Measurements from ENCODE around the gene B4GAT1.
"Not testable (repeated sequence)": the region's sequence is repeated elsewhere in the genome, so short reads cannot be mapped to it uniquely, and the experiment has no call there.

Gene B4GAT1

DNA sequence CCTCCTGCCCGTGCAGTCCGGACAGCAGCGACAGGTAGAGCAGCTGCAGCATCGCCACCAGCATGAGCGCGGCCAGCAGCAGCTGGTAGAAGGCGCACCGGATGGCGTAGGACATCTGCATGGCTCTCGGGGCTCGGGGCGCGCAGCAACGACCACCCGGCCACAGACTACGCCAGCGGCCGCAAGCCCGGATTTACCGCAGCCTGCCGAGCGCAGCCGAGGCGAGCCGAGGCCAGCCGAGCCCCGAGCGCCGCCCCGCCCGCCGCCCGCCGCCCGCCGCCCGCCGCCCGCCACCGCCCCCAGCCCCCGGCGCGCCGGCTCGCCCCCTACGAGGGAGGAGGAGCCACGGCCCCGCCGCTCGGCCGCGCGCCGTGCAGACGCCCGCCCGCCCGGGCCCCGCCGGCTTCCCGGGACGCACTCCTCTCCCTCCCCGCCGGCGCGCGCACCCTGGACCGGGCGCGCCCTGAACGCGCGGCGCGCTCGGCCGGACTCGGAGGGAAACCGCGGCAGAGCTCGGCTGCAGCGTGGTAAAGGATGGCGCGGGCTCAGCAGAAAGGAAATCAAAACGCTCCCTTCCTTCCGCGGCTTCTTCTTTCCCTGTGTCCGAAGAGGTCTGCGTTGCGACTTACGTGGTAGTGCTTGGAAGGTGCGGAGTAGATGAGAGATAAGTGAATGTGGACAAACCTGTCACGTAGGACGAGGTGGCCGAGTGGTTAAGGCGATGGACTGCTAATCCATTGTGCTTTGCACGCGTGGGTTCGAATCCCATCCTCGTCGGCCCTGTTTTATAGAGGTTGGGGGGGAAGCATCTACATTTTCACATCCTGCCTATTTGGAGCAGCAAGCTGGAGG, at the start of gene B4GAT1:
TSS of gene B4GAT1 (minus strand) at position 205 of the 852 bp plus-strand sequence. CDS start at position 121, 84 bp downstream.
- DNase-seq (ENCODE audit: low read depth in 2 of 2): peak; percentile 85

DNA sequence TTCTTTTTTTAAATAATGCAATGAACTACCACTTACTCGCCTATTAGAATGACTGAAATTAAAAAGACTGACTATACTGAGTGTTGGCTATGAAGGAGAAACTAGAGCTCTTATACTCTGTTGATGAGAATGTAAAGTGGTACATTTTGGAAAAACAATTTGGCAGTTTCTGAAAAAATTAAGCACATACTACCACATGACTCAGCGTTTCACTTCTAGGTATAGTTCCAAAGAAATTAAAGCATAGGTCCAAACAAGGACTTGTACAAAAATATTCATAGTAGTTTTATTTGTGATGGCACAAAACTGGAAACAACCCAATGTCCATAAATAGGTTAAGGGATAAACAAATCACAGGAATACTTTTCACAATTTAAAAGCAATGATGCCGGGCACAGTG, 46.5 kb upstream of the B4GAT1 start:
- no peak for DNase-seq (ENCODE audit: low read depth in 2 of 2)

DNA sequence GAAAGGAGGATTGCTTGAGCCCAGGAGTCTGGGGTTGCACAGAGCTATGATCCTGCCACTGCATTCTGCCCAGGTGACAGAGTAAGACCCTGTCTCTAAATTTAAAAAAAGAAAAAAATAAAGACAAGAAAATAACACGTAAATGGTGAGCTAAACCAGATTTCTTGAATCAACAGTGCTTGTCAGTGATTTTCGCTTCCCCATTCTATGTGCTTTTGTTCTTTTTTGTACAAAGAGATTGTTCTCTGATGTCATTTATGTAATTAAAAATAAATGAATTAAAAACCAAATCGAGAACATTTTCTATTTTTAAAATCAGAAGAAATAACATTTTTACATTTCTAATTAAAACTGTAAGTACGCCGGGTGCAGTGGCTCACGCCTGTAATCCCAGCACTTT, 43.9 kb upstream of the B4GAT1 start:
- DNase-seq (ENCODE audit: low read depth in 2 of 2): no peak

DNA sequence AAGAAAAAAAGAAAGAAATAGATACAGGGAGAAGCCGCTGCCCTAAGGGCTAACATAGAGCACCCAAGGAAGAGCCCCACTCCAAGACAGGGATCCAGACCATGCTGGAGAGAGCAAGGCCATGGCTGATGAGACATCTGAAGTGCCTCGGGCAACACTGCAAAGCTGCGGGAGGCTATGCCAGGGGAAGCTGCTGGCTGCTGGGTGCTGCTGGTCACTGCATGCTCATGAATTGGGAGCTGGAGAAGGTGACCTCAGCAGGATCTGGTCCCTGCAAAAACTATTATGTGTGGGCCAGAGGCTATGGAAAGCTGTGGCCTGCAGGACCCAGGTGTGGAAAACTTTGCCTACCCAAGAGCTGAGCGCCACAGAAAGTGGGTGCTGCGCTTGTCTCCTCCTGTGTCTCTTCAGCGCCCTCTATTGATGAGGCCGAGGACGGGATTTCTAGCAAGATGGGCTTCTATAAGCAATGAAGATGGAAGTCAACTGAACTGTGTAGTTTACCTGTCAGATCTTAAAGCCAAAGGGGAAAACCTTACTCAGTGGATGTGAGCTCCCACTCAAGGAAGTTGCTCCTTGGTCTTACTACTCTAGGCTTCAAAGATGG, 41.5 kb upstream of the B4GAT1 start:
- DNase-seq (ENCODE audit: low read depth in 2 of 2): peak in 1 of 2 experiments; percentile 23

DNA sequence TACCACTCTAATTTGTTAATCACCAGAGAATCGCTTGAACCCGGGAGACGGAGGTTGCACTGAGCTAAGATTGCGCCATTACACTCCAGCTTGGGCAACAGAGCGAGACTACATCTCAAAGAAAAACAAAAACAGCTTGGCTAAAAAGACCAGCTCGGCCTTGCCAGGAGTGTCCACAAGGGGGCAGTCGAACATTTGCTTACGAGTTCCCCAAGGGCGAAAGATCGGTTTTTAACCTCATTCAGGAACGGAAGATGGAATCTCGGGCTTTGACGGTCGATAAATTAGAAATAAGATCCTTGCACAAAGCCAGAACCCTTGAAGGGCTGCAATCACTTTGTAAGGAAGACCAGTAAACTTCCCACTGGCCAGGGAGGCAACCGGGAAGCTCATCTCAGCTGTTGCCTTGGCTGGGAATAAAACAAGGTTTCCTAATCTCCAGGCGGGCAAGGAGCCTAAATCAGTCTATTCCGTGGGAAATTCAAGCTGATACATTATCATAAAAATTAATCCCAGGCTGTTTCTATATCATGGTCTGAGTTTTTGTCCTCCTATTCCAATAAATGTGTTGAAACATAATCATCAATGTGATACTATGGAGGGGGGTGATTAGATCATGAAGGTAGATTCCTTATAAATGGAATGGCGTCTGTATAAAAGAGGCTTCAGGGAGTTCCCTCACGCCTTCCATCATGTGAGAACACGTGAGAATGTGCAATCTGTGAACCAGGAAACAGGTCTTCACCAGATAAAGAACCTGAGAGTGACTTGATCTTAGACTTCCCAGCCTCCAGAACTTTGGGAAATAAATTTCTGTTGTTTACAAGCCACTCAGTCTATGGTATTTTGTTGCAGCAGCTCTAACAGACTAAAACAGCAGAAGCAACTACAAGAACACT, 39.0 kb upstream of the B4GAT1 start:
- peak; percentile 53 to 57 for DNase-seq (ENCODE audit: low read depth in 2 of 2)

DNA sequence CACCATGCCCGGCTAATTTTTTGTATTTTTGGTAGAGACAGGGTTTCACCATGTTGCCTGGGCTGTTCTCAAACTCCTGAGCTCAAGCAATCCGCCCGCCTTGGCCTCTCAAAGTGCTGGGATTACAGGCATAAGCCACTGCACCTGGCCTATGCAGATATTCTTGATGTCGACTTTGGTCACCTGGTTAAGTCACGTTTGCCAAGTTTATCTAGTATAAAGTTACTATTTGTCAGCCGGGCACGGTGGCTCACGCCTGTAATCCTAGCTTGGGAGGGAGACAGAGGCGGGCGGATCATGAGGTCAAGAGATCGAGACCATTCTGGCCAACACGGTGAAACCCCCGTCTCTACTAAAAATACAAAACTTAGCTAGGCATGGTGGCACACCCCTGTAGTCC, 36.9 kb upstream of the B4GAT1 start:
- DNase-seq (ENCODE audit: low read depth in 2 of 2): not testable (repeated sequence)

DNA sequence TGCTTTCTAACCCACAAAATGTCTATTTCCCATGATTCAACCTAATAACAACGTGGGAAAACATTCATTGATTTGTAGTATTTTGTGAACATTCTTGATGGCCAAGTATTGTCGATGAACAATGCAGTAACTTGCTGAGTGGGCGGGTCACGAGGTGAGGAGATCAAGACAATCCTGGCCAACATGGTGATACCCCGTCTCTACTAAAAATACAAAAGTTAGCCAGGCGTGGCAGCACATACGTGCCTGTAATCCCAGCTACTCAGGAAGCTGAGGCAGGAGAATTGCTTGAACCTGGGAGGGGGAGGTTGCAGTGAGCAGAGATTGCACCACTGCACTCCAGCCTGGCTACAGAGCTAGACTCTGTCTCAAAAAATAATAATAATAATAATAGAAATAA, 32.8 kb upstream of the B4GAT1 start:
- DNase-seq (ENCODE audit: low read depth in 2 of 2): not testable (repeated sequence)

DNA sequence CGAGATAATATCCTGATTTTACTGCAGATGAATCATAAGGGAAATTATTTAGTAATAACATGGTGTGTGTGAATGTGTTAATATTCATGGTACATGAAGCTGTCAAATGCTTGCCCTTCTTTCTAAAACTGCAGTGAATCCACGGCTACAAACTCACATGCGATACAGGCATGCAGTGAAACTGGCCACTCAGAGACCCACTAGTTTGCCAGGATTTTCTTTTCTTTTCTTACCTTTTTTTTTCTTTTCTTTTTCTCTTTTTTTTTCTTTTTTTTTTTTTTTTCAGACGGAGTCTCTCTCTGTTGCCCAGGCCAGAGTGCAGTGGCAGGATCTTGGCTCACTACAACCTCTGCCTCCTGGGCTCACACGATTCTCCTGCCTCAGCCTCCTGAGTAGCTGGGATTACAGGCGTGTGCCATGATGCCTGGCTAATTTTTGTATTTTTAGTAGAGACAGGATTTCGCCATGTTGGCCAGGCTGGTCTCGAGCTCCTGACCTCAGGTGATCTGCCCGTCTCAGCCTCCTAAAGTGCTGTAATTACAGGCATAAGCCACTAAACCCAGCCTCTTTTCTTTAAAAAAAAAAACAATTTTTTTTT, 26.4 kb upstream of the B4GAT1 start:
- DNase-seq (ENCODE audit: low read depth in 2 of 2): not testable (repeated sequence)

DNA sequence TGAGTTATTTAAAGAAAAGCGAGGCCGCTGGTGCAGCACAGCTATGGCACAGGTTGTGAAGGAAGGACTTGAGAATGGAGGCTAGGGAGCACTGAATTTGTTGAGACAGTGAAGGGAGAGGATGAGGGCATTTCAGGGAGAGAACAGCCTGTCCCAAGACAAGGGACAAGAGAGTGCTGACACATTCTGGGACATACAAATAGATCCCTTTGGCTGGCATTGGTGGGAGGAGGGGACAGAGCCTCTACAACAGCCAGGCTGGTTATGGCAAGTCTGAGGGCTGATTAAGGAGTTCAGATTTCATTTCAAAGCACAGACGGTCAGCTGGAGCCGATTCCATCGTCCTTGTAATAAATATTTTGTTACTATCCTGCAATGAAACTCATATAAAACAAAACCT, 25.8 kb upstream of the B4GAT1 start:
- no peak for DNase-seq (ENCODE audit: low read depth in 2 of 2)

DNA sequence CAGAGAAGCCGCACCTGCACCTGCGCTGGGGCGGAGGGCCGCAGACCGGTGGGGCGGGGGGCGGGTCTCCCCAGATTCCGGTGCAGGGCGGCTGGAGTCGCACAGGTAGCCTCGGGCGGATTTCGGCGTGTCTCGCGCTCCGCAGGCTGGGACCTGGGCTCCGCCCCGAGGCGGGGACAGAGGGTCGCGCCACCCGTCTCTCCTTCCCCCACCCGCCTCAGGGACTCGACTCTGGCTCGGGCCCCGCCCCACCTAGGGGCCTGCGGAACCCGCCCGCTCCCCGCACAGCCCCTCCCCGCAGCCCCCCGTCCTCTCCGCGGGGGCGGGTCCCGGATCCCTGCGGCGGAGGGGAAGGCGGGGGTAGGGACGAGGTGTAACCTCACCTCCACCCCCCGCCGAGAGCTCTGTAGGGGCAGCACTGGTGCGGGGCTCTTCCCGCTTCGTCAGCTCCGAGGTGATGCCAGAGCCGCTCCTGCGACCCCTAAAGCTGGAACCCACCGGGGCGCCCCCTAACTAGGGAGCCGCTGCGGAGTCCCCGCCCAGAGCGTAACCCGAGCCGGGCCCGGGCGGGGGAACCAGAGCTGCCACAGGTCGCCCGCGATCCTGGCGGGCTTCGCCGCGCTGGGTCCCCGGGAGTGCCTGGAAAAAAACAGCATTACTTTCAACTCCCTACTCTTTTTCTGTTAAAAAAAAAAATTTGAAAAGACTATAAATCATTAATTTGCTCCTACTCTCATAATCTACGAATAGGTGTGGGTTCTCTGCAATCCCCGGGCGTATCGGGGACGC, 24.4 kb upstream of the B4GAT1 start, which contains the start of gene SLC29A2:
TSS of gene SLC29A2 (minus strand) at position 134 of the 789 bp plus-strand sequence. CDS start 169 bp downstream, outside the sequence.
- no peak for DNase-seq (ENCODE audit: low read depth in 2 of 2)

DNA sequence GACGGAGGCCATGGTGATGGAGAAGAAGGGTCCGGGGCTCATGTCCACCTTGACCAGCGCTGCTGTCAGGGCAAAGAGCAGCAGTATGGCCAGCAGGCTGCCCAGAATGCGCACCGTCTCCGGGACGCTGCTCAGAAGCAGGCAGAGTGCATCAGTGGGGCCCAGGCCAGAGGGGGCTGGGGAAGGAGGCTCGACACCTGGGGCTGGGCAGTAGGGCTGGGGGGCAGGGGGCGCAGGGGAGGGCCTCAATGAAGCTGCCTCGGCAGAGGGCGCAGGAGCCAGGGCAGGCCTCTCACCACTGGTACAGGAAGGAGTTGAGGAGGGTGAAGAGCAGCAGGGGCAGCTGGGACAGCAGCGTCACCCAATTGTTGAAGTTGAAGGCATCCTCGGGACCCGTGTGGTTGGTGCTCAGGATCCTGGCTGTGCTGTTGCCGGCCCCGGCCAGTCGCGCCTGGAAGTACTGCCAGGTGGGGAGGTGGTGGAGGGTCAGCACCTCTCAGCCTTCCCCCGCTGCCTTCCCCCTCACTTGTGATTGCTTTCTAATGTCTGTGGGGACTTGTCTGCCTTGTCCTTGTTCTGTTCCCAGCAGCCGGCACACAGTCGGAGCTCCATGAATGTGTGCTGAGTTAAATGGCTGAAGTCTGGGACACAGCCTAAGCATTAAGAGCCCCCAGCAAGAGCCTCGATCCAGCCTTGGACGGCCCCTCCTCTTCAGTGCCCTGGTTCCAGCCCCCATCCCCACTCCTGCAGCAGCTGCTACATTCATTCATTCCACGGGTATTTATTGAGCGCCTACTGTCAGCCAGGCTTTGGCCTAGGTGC, 21.9 kb upstream of the B4GAT1 start:
- DNase-seq (ENCODE audit: low read depth in 2 of 2): no peak

DNA sequence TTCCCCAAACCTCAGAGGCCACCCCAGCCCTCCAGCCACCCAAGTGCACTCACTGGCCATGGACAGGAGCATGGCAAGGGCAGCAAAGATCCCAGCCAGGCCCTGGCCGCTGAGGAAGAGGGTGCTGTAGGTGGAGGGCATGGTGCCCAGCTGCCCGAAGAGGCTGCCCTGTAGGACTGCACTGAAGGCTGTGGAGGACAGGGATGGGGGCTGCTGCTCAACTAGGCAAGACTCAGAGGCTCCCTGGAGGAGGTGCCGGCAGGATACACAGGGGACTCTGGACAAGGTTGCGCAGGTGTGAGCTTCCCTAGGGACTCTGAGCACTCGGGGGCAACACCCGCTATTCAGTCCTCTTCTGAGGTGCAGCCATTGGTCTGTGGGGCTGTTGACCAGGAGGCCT, 21.1 kb upstream of the B4GAT1 start:
- no peak for DNase-seq (ENCODE audit: low read depth in 2 of 2)

DNA sequence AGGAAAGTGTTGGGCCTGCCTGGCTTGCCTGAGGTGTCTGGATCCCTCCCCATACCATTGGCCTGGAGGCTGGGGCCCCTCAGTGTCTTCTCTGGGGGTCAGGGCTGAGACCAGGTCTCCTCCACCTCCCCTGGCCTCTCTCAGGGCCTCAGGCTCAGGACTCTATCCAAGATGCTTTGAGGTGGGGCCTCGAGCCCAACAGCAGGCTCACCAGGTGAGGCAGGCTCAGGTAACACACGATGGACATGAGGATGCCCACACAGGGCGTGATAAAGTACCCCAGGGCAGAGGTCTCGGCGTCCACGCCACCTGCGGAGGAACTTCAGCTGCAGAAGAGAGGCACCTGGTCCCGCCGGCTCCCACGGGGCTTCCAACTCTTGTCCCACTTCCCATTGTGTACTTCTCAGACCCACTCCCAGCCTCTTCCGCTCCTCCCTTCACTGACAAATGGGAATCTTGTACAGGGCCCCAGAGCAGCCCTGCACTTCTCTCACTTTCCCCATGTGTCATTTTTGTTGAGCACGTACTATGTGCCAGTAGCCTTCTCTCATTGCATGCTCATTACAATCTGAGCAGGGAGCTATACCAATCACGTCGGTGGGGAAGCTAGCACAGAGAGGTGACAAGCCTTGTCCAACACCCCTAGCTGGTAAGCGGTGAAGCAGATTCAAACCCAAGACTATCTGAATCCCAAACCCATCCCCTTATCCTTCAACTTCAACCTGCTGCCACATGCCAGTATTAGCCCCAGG, 20.3 kb upstream of the B4GAT1 start:
- no peak for DNase-seq (ENCODE audit: low read depth in 2 of 2)

DNA sequence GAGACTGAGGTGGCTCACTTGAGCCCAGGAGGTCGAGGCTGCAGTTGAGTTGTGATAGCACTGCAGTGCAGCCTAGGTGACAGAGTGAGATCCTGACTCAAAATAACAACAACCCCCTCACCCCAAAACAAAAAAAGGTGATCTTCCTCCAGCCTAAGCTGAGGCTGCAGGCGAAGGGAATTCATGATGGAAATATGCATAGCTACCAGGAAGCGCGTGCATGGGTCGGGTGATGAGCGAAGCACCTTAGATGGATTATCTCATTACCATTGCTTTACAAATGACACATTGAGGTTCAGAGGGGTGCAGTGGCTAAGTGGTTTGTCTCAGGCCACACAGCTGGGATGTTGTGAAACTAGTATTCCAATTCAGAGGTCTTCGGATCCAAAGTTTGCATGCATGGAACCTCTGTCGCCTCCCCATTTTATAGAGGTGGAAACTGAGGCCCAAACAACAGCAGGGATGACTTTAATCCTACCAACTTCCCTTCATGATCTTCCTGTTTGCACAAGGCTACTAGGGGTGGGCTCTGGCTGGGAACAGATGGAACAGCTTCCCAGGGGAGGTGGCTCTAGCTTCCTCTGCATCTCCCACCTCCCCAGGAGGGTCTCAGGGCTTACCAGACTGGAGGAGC, 19.5 kb upstream of the B4GAT1 start:
- DNase-seq (ENCODE audit: low read depth in 2 of 2): no peak

DNA sequence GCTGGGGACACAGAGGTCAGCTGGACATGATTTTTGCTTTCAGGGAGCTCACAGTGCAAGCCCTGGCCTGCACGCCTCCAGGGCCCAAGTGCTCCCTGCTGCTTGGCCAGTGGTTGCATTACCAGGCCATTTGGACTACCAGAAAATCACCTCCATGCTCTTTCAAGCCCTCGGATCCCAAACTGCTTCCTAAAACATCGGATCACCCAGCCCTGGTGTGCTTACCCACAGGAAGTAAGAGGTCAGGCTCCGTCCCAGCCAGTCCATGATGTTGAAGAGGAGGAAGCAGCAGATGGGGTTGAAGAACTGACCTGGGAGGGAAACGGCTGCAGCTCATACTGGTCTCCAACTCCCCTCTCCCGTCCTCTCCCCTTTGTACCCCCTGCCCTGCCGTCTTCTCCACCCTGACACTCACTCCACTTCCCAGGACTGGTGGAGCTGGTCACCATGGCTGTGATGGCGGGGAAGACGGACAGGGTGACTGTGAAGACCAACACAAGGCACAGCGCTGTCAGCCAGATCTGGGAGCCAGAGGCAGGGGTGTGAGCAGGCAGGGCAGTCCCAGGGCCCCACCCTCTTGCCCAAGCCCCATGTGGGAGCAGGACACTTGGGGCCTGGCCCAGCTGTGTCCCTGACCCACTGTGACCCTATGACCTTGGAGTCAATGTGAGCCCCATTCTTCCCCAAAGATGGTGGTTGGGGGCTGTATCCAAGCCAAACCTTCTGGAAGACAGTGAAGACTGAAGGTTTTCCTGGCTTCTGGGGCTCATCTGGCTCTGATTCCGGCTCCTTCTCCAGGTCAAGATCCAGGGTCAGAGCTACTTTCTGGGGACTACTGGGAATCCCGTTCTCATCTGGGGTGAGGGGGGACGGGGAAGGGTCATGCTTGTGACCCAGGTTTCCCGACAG, 18.5 kb upstream of the B4GAT1 start:
- no peak for DNase-seq (ENCODE audit: low read depth in 2 of 2)

DNA sequence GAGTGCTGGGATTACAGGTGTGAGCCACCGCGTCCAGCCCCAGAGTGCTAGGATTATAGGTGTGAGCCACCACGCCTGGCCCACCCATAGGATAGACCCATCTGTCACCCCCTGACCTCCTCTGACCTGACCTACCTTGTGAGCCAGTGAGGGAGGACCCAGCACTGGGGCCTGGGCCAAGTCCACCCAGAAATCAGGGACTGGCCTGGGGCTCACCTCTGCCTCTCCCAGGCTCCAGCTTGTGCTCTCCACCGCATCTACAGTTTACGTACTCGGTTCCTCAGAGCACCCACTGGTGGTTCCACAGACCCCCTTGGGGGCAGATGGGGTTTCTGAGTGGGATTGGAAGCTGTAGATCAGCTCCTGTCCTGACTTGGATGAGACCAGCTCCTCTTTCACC, 17.7 kb upstream of the B4GAT1 start:
- no peak for DNase-seq (ENCODE audit: low read depth in 2 of 2)

DNA sequence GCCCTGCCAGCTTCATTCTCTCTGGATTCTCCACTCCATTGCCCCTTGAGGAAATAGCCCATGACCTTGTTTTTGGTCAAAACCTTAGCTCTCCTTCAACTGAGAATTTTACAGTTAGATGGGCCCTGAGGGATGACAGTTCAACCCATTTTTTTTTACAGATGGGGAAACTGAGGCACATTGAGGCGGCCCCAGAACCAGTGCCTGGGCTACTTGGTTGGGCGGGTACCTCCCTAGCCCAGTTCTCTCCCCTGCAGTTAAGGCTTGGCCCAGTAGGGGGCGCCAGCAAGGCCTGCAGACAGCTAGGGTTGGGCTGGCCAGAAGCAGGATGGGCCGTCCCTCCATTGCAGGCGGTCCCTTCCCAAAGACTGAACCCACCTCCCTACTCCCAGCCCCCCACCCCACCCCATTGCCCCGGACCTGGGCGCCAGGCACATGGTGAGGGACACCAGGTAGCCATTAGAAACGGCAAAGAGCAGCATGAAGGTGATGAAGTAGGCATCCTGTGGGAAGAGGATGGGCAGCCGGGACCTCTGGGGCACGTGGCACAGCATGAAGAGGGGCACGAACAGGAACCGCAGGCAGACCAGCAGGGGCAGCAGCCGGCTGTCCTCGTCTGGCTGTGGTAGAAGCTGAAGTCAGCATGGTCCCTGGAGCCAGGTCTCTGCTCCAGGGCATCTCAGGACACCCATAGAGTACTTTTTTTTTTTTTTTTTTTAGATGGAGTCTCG, 16.5 kb upstream of the B4GAT1 start:
- no peak for DNase-seq (ENCODE audit: low read depth in 2 of 2)
